GM19238 (cell line): ENCODE data around the gene OR2AG1.
A peak's percentile ranks its signal among the peaks of the same experiment; 100 is the strongest.
"Not testable (repeated sequence)": the region's sequence is repeated elsewhere in the genome, so short reads cannot be mapped to it uniquely, and the experiment has no call there.

ENCODE experiments used
- DNase-seq: peaks from one replicate; pipeline ENCODE4 v3.0.0; 2011; ENCODE audit warnings: low spot score; ENCODE audit not compliant: insufficient read length

Gene OR2AG1

DNA sequence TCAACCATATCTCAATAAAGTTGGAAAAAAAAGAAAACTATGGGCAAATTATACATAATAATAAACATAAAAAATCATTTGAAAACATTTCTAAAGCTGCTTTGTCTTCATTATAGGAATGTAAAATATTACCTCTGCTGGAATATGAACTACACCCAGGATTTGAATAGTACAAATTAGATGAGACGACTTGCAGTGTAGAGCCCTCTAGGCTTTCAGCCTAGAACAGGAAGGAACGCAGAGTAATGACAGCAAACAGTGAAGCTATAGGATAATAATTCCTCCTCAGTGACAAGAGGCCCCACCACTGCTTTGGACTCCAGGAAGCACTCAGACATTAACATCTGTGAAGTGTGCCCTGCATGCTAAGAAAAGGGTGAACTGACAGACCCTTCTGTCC is 7.7 kb downstream of the OR2AG1 start:
- no peak for DNase-seq

DNA sequence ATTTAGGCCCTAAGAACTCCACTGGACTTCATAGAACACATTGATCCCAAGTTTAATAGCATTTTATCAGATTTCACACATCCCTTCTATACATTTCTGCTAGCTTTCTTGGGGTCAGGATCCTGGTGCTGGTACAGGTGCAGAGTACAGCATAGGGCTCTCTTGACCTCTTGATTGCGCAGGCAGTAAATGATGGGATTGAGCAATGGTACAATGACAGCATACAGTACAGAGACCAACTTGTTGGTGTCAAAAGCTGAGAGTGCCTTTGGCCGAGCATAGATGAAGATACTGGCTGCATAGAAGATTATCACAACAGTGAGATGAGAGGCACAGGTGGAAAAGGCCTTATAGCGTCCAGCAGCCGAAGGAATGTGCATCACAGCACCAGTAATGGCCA is 11.8 kb downstream of the OR2AG1 start:
- no peak for DNase-seq

DNA sequence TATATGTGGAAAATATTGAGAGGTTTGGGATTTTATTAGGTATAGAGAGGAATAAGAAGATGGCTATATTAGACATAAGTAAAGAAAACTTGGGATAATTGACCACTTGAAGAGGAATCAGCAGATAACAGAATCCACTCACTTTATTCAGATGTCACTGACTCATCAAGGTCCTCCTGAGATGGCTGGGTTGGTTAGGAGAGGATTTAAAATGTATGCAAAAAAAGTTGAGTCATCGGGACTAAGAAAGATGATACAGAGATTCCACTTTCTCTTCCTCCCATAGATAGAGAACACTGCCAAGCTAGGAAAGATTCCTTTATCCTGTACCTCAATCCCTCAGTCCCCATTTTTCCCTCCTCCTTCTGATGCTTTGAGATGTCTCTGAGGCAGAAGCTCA is 16.6 kb downstream of the OR2AG1 start, which contains the start of gene OR6A2:
Gene OR6A2, minus strand, starts transcription at position 288 of the 400 bp plus-strand sequence. CDS start 3,981 bp downstream, outside the sequence.
- DNase-seq = no peak

DNA sequence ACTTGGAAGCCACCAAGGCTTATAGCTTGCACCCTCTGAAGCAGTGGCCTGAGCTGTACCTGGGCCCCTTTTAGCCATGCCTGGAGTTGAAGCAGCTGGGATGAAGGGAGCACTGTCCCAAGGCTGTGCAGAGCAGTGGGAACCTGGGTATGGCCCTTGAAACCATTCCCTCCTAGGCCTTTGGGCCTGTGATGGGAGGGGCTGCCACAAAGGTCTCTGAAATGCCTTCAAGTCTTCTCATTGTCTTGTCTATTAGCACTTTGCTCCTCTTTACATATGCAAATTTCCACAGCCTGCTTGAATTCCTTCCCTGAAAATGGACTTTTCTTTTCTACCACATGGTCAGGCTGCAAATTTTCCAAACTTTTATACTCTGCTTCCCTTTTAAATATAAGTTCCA is 18.3 kb downstream of the OR2AG1 start:
- DNase-seq = not testable (repeated sequence)

DNA sequence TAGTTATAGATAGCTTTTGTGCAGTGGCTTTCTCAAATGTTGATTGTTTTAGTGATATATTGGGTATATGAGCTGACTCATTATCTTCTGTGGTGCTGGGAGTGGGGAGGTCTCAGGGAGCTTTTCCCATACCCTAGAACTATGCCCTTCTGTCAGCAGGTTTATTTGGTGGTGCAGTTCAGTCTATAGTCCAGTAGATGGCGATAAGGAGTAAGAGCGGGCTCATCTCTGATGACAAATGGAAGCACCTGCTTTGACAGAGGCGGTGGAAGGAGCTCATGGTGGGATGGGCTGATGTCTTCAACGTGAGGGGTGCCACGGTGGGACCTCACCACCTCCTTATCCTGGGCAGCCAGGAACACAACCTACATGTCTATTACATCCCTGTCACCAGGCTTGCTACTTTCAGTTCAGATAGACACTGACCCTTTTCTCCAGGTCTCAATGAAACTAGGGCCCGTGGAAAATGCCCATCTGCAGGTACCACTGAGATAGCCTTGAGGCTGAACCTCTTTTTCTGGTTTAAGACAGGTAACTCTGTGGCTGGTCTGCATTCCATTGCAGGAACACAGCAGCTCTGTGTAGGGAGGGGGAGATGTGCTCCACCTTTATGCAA is 29.7 kb downstream of the OR2AG1 start:
- peak; percentile 35 for DNase-seq

DNA sequence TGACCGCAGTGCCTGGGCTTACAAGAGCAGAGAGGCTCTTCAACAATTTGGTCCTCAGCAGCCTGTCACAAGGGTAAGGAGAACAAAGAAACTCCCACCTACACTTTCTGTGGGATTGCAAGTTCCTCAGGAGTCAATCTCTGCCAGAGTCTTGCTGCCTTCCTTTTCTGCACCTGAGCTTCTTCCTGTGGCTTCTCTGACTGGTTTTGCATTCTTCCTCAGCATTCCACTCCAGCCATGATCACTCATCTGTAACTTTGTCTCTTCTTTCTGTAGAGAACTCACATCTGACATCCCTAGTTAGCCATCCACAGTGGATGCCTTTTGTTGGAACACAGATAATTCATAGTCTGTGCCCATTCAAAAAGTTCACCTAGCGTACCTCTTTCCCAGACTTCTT is 30.8 kb downstream of the OR2AG1 start:
- no peak for DNase-seq

DNA sequence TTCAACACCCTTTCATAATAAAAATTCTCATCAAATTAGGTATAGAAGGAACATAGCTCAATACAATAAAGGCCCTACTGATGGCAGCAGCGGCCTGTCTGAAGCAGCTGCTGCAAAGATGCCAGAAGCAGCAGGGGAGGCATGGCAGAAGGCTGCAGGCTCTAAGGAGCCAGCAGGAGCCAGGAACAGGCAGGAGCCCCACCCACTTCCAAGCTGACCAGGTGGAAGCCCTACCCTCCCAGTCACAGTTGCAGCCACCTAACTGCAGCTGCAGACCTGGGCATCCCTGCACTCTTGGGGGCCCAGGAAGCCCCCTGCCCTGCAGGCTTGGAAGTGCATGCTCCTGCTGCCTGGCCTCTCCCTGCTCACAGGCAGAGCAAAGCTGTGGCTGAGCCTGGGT is 34.9 kb downstream of the OR2AG1 start:
- DNase-seq = no peak

DNA sequence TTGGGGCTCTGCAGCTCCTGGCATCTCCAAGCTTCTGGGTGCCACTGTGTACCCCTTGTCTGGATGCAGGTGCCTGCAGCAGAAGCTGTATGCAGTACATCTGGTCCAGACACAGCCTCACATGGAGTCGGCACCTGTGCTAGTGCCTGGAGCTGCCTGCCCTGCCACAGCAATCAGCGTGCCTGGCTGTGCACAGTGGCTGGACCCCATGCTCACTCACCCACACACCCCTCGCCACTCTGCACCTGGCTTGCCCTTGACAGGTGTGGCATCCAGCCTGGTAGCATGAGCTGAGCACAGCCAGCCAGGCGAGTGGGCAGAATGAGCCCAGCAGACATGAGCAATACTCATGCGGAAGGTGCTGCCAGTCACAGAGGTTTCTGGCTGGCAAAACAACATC is 36.1 kb downstream of the OR2AG1 start:
- no peak for DNase-seq

DNA sequence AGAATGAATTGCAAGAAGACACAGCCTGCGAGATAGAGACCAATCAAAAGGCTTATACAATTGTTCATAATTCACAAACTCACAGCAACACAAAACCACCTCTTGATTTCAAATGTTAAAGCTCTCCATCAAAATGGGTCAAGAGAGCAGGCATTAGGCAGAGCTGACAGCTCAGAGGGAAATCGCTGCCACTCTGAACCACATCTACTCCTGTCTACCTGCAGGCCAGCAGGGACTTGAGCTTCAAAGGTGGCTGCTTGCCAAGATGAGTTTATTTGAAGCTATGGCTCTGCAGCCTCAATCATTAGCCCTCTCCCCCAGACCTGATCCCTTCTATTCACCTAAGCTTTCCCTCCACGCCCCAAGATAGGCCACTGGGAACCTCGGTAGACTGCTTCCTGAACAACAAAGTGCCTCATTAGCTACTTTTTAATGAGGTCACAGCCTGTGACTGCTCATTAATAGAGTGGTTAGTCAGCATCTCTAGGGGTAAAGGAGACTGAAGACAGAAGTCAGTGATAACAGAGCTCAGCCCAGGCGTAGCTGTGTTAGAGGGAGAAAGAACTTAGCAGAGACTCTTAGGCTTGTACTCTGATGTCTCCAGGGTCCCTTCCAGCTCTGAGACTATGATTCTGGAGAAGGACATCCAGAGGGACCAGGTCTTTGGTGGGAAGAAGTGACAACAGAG is 41.5 kb downstream of the OR2AG1 start:
- DNase-seq = no peak

DNA sequence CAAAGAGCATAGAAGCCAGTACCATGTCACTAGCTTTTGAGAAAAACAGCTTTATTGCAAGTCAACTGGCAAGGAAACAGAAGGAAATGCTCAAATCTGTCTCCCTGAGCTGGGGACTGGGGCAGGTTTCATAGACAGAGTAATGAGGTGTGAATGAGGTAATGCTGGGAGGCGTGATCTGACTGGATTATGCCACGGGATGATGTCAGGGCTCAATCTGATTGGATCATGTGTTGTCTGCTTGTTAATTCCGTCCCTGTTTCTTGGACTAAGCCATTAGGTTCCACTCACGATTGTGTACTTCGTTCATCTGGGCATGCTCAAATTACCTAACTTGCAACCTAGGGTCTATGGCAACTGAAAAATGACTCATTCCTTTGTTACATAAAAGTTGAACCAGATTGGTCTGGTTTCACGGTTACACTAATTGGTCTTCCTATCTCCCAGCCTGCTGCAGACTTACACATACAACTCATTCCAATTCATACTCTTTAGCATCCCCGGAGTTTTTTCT is 42.5 kb downstream of the OR2AG1 start:
- DNase-seq = no peak

DNA sequence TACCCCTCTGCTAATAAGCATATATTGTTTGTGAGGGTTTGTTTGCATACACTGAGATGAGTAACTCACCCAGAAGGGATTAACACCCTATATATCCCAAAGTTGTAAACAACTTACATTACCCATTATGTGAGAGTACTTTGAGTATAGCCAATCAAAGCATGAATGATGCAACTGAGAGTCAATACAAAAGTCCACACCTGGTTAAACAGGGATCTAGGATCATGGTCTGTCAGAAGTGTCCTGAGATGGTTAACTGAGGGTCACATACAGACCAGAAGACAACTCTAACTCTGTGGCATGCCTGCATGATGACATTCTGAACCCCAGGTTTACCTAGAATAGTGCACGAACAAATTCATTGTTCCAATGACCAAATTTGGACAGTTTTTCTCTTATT is 45.3 kb downstream of the OR2AG1 start:
- no peak for DNase-seq

DNA sequence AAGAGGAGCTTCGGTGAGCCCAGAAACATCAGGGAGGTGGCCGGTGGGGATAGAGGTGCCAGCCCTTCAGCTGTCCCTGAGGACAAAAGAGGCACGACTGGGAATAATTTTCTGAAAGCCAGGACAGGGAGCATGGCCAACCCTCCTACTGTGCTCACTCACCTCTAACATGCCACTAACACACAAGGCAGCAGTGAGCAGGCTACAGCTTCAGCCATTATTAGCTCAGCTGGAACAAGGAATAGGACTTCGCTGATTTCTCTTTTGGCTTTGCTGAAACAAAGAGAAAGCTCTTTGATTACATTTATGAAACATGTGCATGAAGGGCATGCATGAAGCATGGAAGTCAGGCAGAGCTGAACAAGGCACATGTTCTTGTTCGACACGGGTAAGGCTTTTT is 50.5 kb downstream of the OR2AG1 start:
- no peak for DNase-seq

DNA sequence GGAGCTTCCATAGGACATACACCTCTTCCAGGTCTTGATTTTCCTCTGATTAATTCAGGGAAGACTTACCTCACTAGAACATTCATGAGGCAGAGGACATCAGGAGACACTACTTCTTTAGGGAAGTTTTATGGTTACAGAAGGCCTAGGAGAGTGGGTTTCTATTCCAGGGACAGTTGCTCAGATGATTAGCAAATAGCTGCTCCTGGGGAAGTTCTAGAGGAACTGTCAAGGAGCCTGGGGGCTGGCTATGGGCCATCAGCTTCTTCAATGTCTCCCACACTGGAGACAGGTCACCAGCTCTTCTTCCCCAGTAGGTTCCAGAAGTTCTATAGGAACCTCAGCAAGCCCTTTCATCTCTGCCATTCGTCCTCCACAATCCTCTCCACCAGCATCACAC is 51.2 kb downstream of the OR2AG1 start:
- DNase-seq = no peak
